ENCODE data around the gene KRT6C.

DNA sequence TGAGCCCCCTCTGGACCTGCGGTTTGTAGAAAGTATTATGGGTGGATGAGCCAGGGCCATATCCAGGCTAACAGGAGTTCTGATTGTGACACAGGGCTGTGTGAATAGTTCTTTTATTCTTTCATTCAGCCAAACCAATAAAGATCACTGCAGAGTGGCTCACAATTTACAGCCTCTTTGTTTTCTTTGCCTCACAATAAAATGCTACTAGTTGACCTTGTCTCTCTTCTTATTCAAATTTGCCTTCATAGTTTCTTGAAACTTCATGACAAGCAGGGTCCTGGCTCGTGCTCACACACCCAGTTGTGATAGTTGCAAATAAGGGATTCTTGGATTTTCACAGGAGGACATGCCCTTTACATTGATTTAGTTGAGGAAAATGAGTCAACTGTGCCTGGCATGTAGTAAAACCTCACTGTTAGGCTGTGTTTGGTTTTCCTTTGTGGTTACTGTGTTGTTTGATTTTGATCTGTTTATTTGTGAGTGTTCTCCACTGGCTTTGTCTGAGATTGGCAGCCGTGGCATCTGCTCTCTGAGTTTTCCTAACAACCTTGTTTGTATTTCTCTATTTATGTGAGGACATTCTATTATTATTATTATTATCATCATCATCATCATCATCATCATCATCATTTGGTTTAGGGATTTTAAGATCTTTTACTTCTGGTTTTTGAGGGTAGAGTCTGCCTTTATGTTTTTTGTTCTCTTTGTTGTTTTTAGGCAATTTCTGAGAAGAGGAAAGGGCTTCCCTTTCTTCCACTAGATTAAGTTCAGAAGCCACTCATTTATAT lies 19.0 kb downstream of the KRT6C start:
- TF ChIP-seq ZNF274 (IDR thresholded peaks at IDR 0.05; ENCODE audit: low read length) (no peak), ZNF274 (tag by site-specific recombination; IDR thresholded peaks at IDR 0.05; ENCODE audit: borderline replicate concordance) (no peak), ZNF174 (tag by site-specific recombination; IDR thresholded peaks at IDR 0.05) (no peak), ZNF629 (tag by site-specific recombination; IDR thresholded peaks at IDR 0.05) (no peak), ZBTB1 (tag by site-specific recombination; IDR thresholded peaks at IDR 0.05) (no peak), SETDB1 (IDR thresholded peaks at IDR 0.05; ENCODE audit: insufficient read length, low read length) (no peak), ZBTB26 (tag by site-specific recombination; optimal IDR thresholded peaks at IDR 0.05) (no peak), ZNF121 (tag by site-specific recombination; IDR thresholded peaks at IDR 0.05) (no peak)
- TF ChIP-seq, protein P1, sequence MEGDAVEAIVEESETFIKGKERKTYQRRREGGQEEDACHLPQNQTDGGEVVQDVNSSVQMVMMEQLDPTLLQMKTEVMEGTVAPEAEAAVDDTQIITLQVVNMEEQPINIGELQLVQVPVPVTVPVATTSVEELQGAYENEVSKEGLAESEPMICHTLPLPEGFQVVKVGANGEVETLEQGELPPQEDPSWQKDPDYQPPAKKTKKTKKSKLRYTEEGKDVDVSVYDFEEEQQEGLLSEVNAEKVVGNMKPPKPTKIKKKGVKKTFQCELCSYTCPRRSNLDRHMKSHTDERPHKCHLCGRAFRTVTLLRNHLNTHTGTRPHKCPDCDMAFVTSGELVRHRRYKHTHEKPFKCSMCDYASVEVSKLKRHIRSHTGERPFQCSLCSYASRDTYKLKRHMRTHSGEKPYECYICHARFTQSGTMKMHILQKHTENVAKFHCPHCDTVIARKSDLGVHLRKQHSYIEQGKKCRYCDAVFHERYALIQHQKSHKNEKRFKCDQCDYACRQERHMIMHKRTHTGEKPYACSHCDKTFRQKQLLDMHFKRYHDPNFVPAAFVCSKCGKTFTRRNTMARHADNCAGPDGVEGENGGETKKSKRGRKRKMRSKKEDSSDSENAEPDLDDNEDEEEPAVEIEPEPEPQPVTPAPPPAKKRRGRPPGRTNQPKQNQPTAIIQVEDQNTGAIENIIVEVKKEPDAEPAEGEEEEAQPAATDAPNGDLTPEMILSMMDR (tag by site-specific recombination; IDR thresholded peaks at IDR 0.05) = no peak

Data from HEK293 (cell line).